Measurements from ENCODE around the gene BIRC5.

Gene BIRC5

GRCh38 chr17:78182504-78182903 is 31.5 kb upstream of the BIRC5 start:
- TF ChIP-seq CTCF (IDR thresholded peaks at IDR 0.05; ENCODE audit: control extremely low read depth, extremely low read depth, low read depth, missing control alignments) = no peak
- POLR2A ChIA-PET = interaction anchor here (0.7 kb wide), 2 partner anchors 380 to 711 kb away, joined by 3 to 4 read pairs; no protein-coding TSS in a partner anchor
- no peak for DNase-seq (ENCODE audit: extremely low spot score)
- CTCF ChIA-PET = interaction anchor here (1.1 to 5.9 kb wide), 3 partner anchors 7 to 37 kb away, joined by 3 to 50 read pairs (median 3); no protein-coding TSS in a partner anchor

GRCh38 chr17:78183916-78184315 is 30.1 kb upstream of the BIRC5 start:
- no peak for TF ChIP-seq CTCF (IDR thresholded peaks at IDR 0.05; ENCODE audit: control extremely low read depth, extremely low read depth, low read depth, missing control alignments)
- CTCF ChIA-PET = interaction anchor here (1.2 to 5.9 kb wide), 4 partner anchors 8 to 57 kb away, joined by 3 to 50 read pairs (median 4); no protein-coding TSS in a partner anchor

GRCh38 chr17:78184351-78184750 is 29.7 kb upstream of the BIRC5 start:
- ChIA-PET CTCF (interaction anchor here (1.3 to 5.9 kb wide), 3 partner anchors 8 to 58 kb away, joined by 3 to 50 read pairs (median 3); no protein-coding TSS in a partner anchor), POLR2A (interaction anchor here (1.0 kb wide), 1 partner anchor 9 kb away, joined by 3 read pairs; no protein-coding TSS in a partner anchor)
- no peak for DNase-seq (ENCODE audit: extremely low spot score)
- TF ChIP-seq CTCF (IDR thresholded peaks at IDR 0.05; ENCODE audit: control extremely low read depth, extremely low read depth, low read depth, missing control alignments) = no peak

More at GRCh38 chr17:78183916-78184315, 30.1 kb upstream of the BIRC5 start:
- POLR2A ChIA-PET = interaction anchor here (0.6 to 1.0 kb wide), 2 partner anchors 9 to 10 kb away, joined by 3 to 4 read pairs; no protein-coding TSS in a partner anchor
- no peak for DNase-seq (ENCODE audit: extremely low spot score)

GRCh38 chr17:78184868-78185267 is 29.2 kb upstream of the BIRC5 start:
- no peak for TF ChIP-seq CTCF (IDR thresholded peaks at IDR 0.05; ENCODE audit: control extremely low read depth, extremely low read depth, low read depth, missing control alignments)
- POLR2A ChIA-PET = no interaction called here
- DNase-seq (ENCODE audit: extremely low spot score) = no peak

GRCh38 chr17:78185981-78186691 is 27.9 kb upstream of the BIRC5 start:
- DNase-seq (ENCODE audit: extremely low spot score) = no peak
- no peak for TF ChIP-seq CTCF (IDR thresholded peaks at IDR 0.05; ENCODE audit: control extremely low read depth, extremely low read depth, low read depth, missing control alignments)
- ChIA-PET CTCF (interaction anchor here (0.6 to 5.9 kb wide), 7 partner anchors 10 to 102 kb away, joined by 3 to 50 read pairs (median 3); no protein-coding TSS in a partner anchor), POLR2A (interaction anchor here (0.6 to 1.5 kb wide), 5 partner anchors 8 to 62 kb away, joined by 3 to 6 read pairs (median 5); no protein-coding TSS in a partner anchor)

More at GRCh38 chr17:78184868-78185267, 29.2 kb upstream of the BIRC5 start:
- CTCF ChIA-PET = interaction anchor here (1.5 to 5.9 kb wide), 2 partner anchors 9 to 50 kb away, joined by 3 to 50 read pairs; no protein-coding TSS in a partner anchor
